H9 (cell line): ENCODE results near the gene ZBTB20. TPM values are rescaled to one million over a fixed set of nuclear protein-coding genes. Genes with fewer than 3 reads are reported as not detected.

Experiments used
- DNase-seq: peaks from one replicate; pipeline ENCODE4 v3.0.0-alpha.2; 2017
- H2AFZ ChIP-seq: one replicate; pipeline ENCODE4 v1.6.1; 2013; ENCODE audit warnings: mild to moderate bottlenecking, low read length, control low read depth, moderate library complexity
- H2AK5ac ChIP-seq: 2 replicates; pipeline ENCODE4 v1.6.1; 2013; ENCODE audit warnings: low read length, control low read depth, mixed read lengths; ENCODE audit not compliant: insufficient read length
- H2BK120ac ChIP-seq: one replicate; pipeline ENCODE4 v1.6.1; 2013; ENCODE audit warnings: low read depth, mild to moderate bottlenecking, low read length, control low read depth, inconsistent platforms; ENCODE audit not compliant: poor library complexity, severe bottlenecking
- H2BK12ac ChIP-seq: 2 replicates; pipeline ENCODE4 v1.6.1; 2013; ENCODE audit warnings: low read length, control low read depth, mixed read lengths, low read depth; ENCODE audit not compliant: insufficient read length
- H2BK15ac ChIP-seq: 2 replicates; pipeline ENCODE4 v1.6.1; 2013; ENCODE audit warnings: low read depth, low read length, control low read depth
- H2BK20ac ChIP-seq: one replicate; pipeline ENCODE4 v1.6.1; 2013; ENCODE audit warnings: low read depth, mild to moderate bottlenecking, low read length, control low read depth, inconsistent platforms; ENCODE audit not compliant: poor library complexity, severe bottlenecking
- H2BK5ac ChIP-seq: 2 replicates; pipeline ENCODE4 v1.6.1; 2013; ENCODE audit warnings: low read length, control low read depth, mixed read lengths; ENCODE audit not compliant: insufficient read length
- H3K14ac ChIP-seq: 2 replicates; pipeline ENCODE4 v1.6.1; 2013; ENCODE audit warnings: low read length, control low read depth; ENCODE audit not compliant: insufficient read depth
- H3K18ac ChIP-seq: 2 replicates; pipeline ENCODE4 v1.6.1; 2013; ENCODE audit warnings: low read depth, mild to moderate bottlenecking, mixed read lengths, low read length, control low read depth; ENCODE audit not compliant: insufficient read length
- H3K23ac ChIP-seq: 2 replicates; pipeline ENCODE4 v1.6.1; 2013; ENCODE audit warnings: low read length, control low read depth, mixed read lengths, low read depth; ENCODE audit not compliant: insufficient read length
- H3K23me2 ChIP-seq: 2 replicates; pipeline ENCODE4 v1.6.1; 2013; ENCODE audit warnings: low read depth, mild to moderate bottlenecking, mixed read lengths, low read length, control low read depth; ENCODE audit not compliant: insufficient read length, poor library complexity, severe bottlenecking
- H3K27ac ChIP-seq: 2 replicates; pipeline ENCODE4 v1.5.1; 2013; ENCODE audit warnings: low read length, control low read depth, mixed read lengths, low read depth; ENCODE audit not compliant: insufficient read length
- H3K27me3 ChIP-seq: 2 replicates; pipeline ENCODE4 v1.6.1; 2013; ENCODE audit warnings: low read length, control low read depth, inconsistent platforms; ENCODE audit not compliant: insufficient read depth
- H3K4ac ChIP-seq: 2 replicates; pipeline ENCODE4 v1.6.1; 2013; ENCODE audit warnings: low read depth, mild to moderate bottlenecking, control low read depth, inconsistent platforms, low read length, moderate library complexity
- H3K4me1 ChIP-seq: 2 replicates; pipeline ENCODE4 v1.6.1; 2013; ENCODE audit warnings: low read length, control low read depth, inconsistent platforms; ENCODE audit not compliant: insufficient read depth
- H3K4me2 ChIP-seq: 2 replicates; pipeline ENCODE4 v1.6.1; 2013; ENCODE audit warnings: low read length, control low read depth, mixed read lengths; ENCODE audit not compliant: insufficient read length, insufficient read depth
- H3K56ac ChIP-seq: 2 replicates; pipeline ENCODE4 v1.6.1; 2013; ENCODE audit warnings: low read depth, mild to moderate bottlenecking, mixed read lengths, low read length, control low read depth; ENCODE audit not compliant: insufficient read length
- H3K79me1 ChIP-seq: 2 replicates; pipeline ENCODE4 v1.6.1; 2013; ENCODE audit warnings: low read depth, mild to moderate bottlenecking, moderate library complexity, low read length, control low read depth, inconsistent platforms; ENCODE audit not compliant: insufficient read depth, poor library complexity, severe bottlenecking
- H3K79me2 ChIP-seq: 2 replicates; pipeline ENCODE4 v1.6.1; 2013; ENCODE audit warnings: low read length, control low read depth, inconsistent platforms; ENCODE audit not compliant: insufficient read depth
- H3K9ac ChIP-seq: 2 replicates; pipeline ENCODE4 v1.6.1; 2013; ENCODE audit warnings: low read length, control low read depth, mixed read lengths; ENCODE audit not compliant: insufficient read length; ENCODE audit errors: extremely low read depth
- H3K9me3 ChIP-seq: one replicate; pipeline ENCODE4 v1.6.1; 2013; ENCODE audit warnings: low read depth, low read length, inconsistent platforms; ENCODE audit not compliant: control insufficient read depth
- H3T11ph ChIP-seq: one replicate; pipeline ENCODE4 v1.6.1; 2013; ENCODE audit warnings: mild to moderate bottlenecking, low read length, control low read depth, inconsistent platforms
- H4K20me1 ChIP-seq: one replicate; pipeline ENCODE4 v1.6.1; 2013; ENCODE audit not compliant: control insufficient read depth, insufficient read length, insufficient read depth
- H4K5ac ChIP-seq: 2 replicates; pipeline ENCODE4 v1.6.1; 2013; ENCODE audit warnings: low read depth, mild to moderate bottlenecking, mixed read lengths, low read length, control low read depth; ENCODE audit not compliant: insufficient read length
- H4K8ac ChIP-seq: replicated peaks from 2 replicates; pipeline ENCODE4 v1.6.1; 2013; ENCODE audit warnings: low read length, control low read depth, mixed read lengths, low read depth; ENCODE audit not compliant: insufficient read length
- H4K91ac ChIP-seq: 2 replicates; pipeline ENCODE4 v1.6.1; 2013; ENCODE audit warnings: low read depth, mild to moderate bottlenecking, moderate library complexity, mixed read lengths, low read length, control low read depth; ENCODE audit not compliant: insufficient read length
- H3K27ac Mint-ChIP-seq, 3 experiments: 2 replicates in 2 of 3; 3 replicates in 1 of 3; pipeline ENCODE4 v1.8.0; 2020 to 2021; ENCODE audit warnings: mixed read lengths in 3 of 3, mild to moderate bottlenecking in 1 of 3, moderate library complexity in 1 of 3
- H3K27me3 Mint-ChIP-seq: 2 replicates; pipeline ENCODE4 v1.8.0; 2021; ENCODE audit warnings: low read depth, mild to moderate bottlenecking, moderate library complexity, mixed read lengths
- H3K36me3 Mint-ChIP-seq, 3 experiments: 2 replicates in 2 of 3; 3 replicates in 1 of 3; pipeline ENCODE4 v1.8.0; 2020 to 2021; ENCODE audit warnings: low read depth in 3 of 3, mixed read lengths in 3 of 3; ENCODE audit not compliant: insufficient read depth in 1 of 3
- H3K4me1 Mint-ChIP-seq, 2 experiments: 2 replicates each; pipeline ENCODE4 v1.8.0; 2020; ENCODE audit warnings: mixed read lengths in 2 of 2
- H3K4me3 Mint-ChIP-seq, 2 experiments: 2 replicates in 1 of 2; 3 replicates in 1 of 2; pipeline ENCODE4 v1.8.0; 2020 to 2021; ENCODE audit warnings: mild to moderate bottlenecking in 2 of 2, mixed read lengths in 2 of 2, moderate library complexity in 1 of 2
- H3K9me3 Mint-ChIP-seq, 2 experiments: 2 replicates in 1 of 2; 3 replicates in 1 of 2; pipeline ENCODE4 v1.8.0; 2020; ENCODE audit warnings: mild to moderate bottlenecking in 2 of 2, mixed read lengths in 2 of 2, moderate library complexity in 1 of 2
- CTCF ChIP-seq: fragments of 200-600 bp; sonication (generic); conservative IDR thresholded peaks from 3 replicates; pipeline ENCODE4 v1.8.0; 2021; ENCODE audit warnings: antibody characterized with exemption, mild to moderate bottlenecking
- WGBS: extraction: QIAGEN DNeasy Blood & Tissue Kit; methylation state at CpG from one replicate; pipeline ENCODE4 v1.1.7; 2013; ENCODE audit warnings: missing lambda C conversion rate, low lambda C conversion rate, mixed read lengths; ENCODE audit not compliant: insufficient read length; ENCODE audit errors: extremely low coverage; 5-methylcytosine and 5-hydroxymethylcytosine counted together
- total RNA-seq: library from RNA; stranded (reverse); gene quantifications from 2 replicates; pipeline ENCODE4 v1.2.1, GENCODE V29; 2021

ZBTB20 gene
- total RNA-seq, 1 experiment from 2014 or later, result 0.70 TPM

GRCh38 chr3:114519415-114519814 is 627.7 kb downstream of the ZBTB20 start:
- H3K23me2 ChIP-seq, result no peaks in the 10 kb centered on the region
- no peaks in the 10 kb centered on the region; the same call in 1 of the 2 replicates for H3K4me1 ChIP-seq
- H3K4me2 ChIP-seq, result no peak overlapping the region
- H2BK15ac ChIP-seq, result no peak overlapping the region
- peak; percentile 51 for DNase-seq
- H4K91ac ChIP-seq, result no peak overlapping the region
- no peak overlapping the region for H3K27ac ChIP-seq
- no CpG with 5 or more reads among the region's 3 CpGs for WGBS
- H3K4ac ChIP-seq, result no peak overlapping the region; the same call in 1 of the 2 replicates
- H2BK20ac ChIP-seq, result peak overlapping the region; percentile 75
- no peak for TF ChIP-seq CTCF
- no peak overlapping the region for H3K56ac ChIP-seq
- no peak overlapping the region for H3K23ac ChIP-seq
- peak overlapping the region; percentile 99 for H3T11ph ChIP-seq
- no peak overlapping the region for H3K27ac Mint-ChIP-seq
- peak overlapping the region; percentile 89; the same call in 1 of the 2 replicates for H3K14ac ChIP-seq
- H3K9ac ChIP-seq, result no peak overlapping the region
- H2BK120ac ChIP-seq, result peak overlapping the region; percentile 61
- no peak overlapping the region for H3K4me3 Mint-ChIP-seq
- H4K5ac ChIP-seq, result no peak overlapping the region
- no peaks in the 10 kb centered on the region for H3K27me3 ChIP-seq
- no peaks in the 10 kb centered on the region for H3K79me1 ChIP-seq
- no peaks in the 10 kb centered on the region for H3K27me3 Mint-ChIP-seq
- H3K36me3 Mint-ChIP-seq, result no peaks in the 10 kb centered on the region
- H2BK5ac ChIP-seq, result no peak overlapping the region
- H2AK5ac ChIP-seq, result no peak overlapping the region
- no peaks in the 10 kb centered on the region for H3K9me3 Mint-ChIP-seq
- H4K20me1 ChIP-seq, result no peaks in the 10 kb centered on the region
- peak overlapping the region; percentile 68 for H2AFZ ChIP-seq
- no peak overlapping the region for H2BK12ac ChIP-seq
- peaks cover 8 to 12% of the 10 kb centered on the region in 2 experiments; a peak in 3 of 4 replicates for H3K4me1 Mint-ChIP-seq
- no peak overlapping the region for H4K8ac ChIP-seq
- peak overlapping the region; percentile 93 for H3K18ac ChIP-seq
- H3K79me2 ChIP-seq, result no peaks in the 10 kb centered on the region
- no peaks in the 10 kb centered on the region for H3K9me3 ChIP-seq
